NCI-H69 (cell line): ENCODE results near the gene GCDH.
"Not testable (repeated sequence)": the region's sequence is repeated elsewhere in the genome, so short reads cannot be mapped to it uniquely, and the experiment has no call there.

ENCODE experiments used
- DNase-seq: peaks from one replicate; lab custom pipeline; 2025; lab: John Stamatoyannopoulos, UW

Gene GCDH

GRCh38 chr19:12907166-12907565 is 16.2 kb downstream of the GCDH start:
- DNase-seq: no peak

- DNase-seq: peak; percentile 92
Observed at GRCh38 chr19:12912571-12912970, 21.6 kb downstream of the GCDH start.

- peak; percentile 100 for DNase-seq
Observed at GRCh38 chr19:12913011-12913561, 22.1 kb downstream of the GCDH start.

- DNase-seq: peak; percentile 64
Observed at GRCh38 chr19:12913851-12914690, 23.1 kb downstream of the GCDH start.

- not testable (repeated sequence) for DNase-seq
Observed at GRCh38 chr19:12915860-12916259, 24.9 kb downstream of the GCDH start.

- DNase-seq: no peak
Observed at GRCh38 chr19:12918253-12918652, 27.3 kb downstream of the GCDH start.

- no peak for DNase-seq
Observed at GRCh38 chr19:12921047-12921446, 30.1 kb downstream of the GCDH start.

GRCh38 chr19:12922959-12923358 is 32.0 kb downstream of the GCDH start:
- DNase-seq: no peak

GRCh38 chr19:12924621-12925310 is 33.8 kb downstream of the GCDH start:
- no peak for DNase-seq

- DNase-seq: no peak
Observed at GRCh38 chr19:12930002-12930645, 39.2 kb downstream of the GCDH start.

GRCh38 chr19:12932392-12933286 is 41.7 kb downstream of the GCDH start:
- DNase-seq: no peak

GRCh38 chr19:12933287-12934072 is 42.5 kb downstream of the GCDH start, which contains the start of gene FARSA:
FARSA (minus strand) TSS chr19:12933711; CDS start chr19:12933696, 15 bp downstream.
- peak; percentile 97 for DNase-seq

- no peak for DNase-seq
Observed at GRCh38 chr19:12935071-12935470, 44.1 kb downstream of the GCDH start.

GRCh38 chr19:12936582-12936981 is 45.6 kb downstream of the GCDH start:
- peak; percentile 44 for DNase-seq

GRCh38 chr19:12937093-12937926 is 46.4 kb downstream of the GCDH start:
- DNase-seq: peak; percentile 93

GRCh38 chr19:12937927-12938778 is 47.2 kb downstream of the GCDH start, which contains the start of gene CALR:
CALR (plus strand) TSS chr19:12938609; CDS start chr19:12938680, 71 bp downstream.
- peak; percentile 100 for DNase-seq

GRCh38 chr19:12938779-12939601 is 48.0 kb downstream of the GCDH start:
- peak; percentile 75 for DNase-seq
